Upper lobe of right lung (tissue), 1 donor: Measurements from ENCODE around the gene CCN2. TPM values are rescaled to one million over a fixed set of nuclear protein-coding genes. Genes with fewer than 3 reads are reported as not detected.

Experiments used
- ATAC-seq: fragments of 200-7000 bp; cut with Tn5 transposase; one replicate; pipeline ENCODE4 v1.9.1; 2020; ENCODE audit warnings: mild to moderate bottlenecking, moderate library complexity
- DNase-seq: peaks from one replicate; pipeline ENCODE4 v3.0.0-alpha.2; 2020
- H3K27ac ChIP-seq: fragments of 200-600 bp; one replicate; pipeline ENCODE4 v1.8.0; 2022
- H3K27me3 ChIP-seq: fragments of 200-600 bp; one replicate; pipeline ENCODE4 v1.8.0; 2022; ENCODE audit warnings: mild to moderate bottlenecking
- H3K36me3 ChIP-seq: fragments of 200-600 bp; one replicate; pipeline ENCODE4 v1.8.0; 2022
- H3K4me1 ChIP-seq: fragments of 200-600 bp; one replicate; pipeline ENCODE4 v1.8.0; 2022
- H3K4me3 ChIP-seq: fragments of 200-600 bp; one replicate; pipeline ENCODE4 v1.8.0; 2022; ENCODE audit warnings: mild to moderate bottlenecking
- H3K9me3 ChIP-seq: fragments of 200-600 bp; one replicate; pipeline ENCODE4 v1.8.0; 2022
- intact Hi-C: fragments of 100-400 bp; cut with DNase I; formaldehyde crosslinking; loops from one replicate; pipeline ENCODE4 v1.11.0; 2022
- total RNA-seq: library from RNA; stranded (reverse); fragmentation: NEBNext Ultra II Directional; extraction: Animal tissue kit (Norgen Biotek cat#: 25700); gene quantifications from one replicate; pipeline ENCODE4 v1.2.1, GENCODE V29; 2021
- TF ChIP-seq, protein P1 (sequence below): fragments of 200-600 bp; IDR thresholded peaks from one replicate; pipeline ENCODE4 v1.8.0; 2022; ENCODE audit warnings: antibody characterized with exemption
- donor health status: DM: no; HTN: yes; CAD: no; lungs with severe emphysema.

Gene CCN2
- total RNA-seq, 1 donor from 2014 or later, result 229 TPM

DNA sequence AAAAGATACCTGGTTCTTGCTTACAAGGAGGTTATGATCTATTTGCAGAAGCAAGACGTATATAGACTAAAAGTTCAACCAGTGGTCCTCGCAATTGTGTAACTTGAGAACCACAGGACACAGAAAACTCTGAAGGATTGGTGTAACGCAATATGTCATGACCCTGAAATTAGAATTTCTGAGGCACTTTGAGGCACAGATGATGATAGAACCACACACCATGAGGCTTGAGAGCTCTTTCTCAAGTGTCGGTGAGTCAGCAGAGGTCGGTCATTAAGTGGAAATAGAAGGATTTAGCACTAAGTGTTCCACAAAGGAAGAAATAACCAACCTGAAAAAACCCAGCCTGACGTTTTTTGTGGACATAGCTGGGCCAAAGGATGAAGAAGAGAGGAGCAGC, 15.3 kb upstream of the CCN2 start:
- Histone ChIP-seq H3K36me3 (no peaks in the 10 kb centered on the region), H3K4me3 (no peak overlapping the region), H3K27me3 (no peaks in the 10 kb centered on the region), H3K9me3 (no peaks in the 10 kb centered on the region), H3K27ac (no peak overlapping the region), H3K4me1 (no peaks in the 10 kb centered on the region)
- TF ChIP-seq, protein P1, sequence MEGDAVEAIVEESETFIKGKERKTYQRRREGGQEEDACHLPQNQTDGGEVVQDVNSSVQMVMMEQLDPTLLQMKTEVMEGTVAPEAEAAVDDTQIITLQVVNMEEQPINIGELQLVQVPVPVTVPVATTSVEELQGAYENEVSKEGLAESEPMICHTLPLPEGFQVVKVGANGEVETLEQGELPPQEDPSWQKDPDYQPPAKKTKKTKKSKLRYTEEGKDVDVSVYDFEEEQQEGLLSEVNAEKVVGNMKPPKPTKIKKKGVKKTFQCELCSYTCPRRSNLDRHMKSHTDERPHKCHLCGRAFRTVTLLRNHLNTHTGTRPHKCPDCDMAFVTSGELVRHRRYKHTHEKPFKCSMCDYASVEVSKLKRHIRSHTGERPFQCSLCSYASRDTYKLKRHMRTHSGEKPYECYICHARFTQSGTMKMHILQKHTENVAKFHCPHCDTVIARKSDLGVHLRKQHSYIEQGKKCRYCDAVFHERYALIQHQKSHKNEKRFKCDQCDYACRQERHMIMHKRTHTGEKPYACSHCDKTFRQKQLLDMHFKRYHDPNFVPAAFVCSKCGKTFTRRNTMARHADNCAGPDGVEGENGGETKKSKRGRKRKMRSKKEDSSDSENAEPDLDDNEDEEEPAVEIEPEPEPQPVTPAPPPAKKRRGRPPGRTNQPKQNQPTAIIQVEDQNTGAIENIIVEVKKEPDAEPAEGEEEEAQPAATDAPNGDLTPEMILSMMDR, result no peak
- intact Hi-C loops, result loop anchor here (5.0 kb wide), 1 partner anchor 156 kb away; no protein-coding TSS in a partner anchor
- no peak for DNase-seq
- ATAC-seq, result peak; percentile 85

DNA sequence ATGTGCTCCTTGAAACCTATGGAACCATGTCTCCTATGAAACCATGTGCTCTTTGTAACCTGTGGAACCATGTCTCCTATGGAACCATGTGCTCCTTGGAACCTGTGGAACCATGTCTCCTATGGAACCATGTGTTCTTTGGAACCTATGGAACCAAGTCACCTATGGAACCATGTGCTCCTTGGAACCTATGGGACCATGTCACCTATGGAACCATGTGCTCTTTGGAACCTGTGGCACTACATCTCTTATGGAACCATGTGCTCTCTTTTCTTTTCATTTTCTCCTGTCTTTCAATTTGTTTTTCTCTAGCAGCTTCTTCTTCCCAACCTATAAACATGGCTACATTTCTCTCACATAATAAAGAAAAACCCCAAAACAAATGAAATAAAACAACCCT, 11.9 kb upstream of the CCN2 start:
- TF ChIP-seq, protein P1, result no peak
- Histone ChIP-seq H3K27ac (no peak overlapping the region), H3K4me1 (no peaks in the 10 kb centered on the region), H3K9me3 (no peaks in the 10 kb centered on the region), H3K36me3 (no peaks in the 10 kb centered on the region), H3K27me3 (no peaks in the 10 kb centered on the region), H3K4me3 (no peak overlapping the region)
- no peak for DNase-seq
- intact Hi-C loops, result no loop called here
- no peak for ATAC-seq

DNA sequence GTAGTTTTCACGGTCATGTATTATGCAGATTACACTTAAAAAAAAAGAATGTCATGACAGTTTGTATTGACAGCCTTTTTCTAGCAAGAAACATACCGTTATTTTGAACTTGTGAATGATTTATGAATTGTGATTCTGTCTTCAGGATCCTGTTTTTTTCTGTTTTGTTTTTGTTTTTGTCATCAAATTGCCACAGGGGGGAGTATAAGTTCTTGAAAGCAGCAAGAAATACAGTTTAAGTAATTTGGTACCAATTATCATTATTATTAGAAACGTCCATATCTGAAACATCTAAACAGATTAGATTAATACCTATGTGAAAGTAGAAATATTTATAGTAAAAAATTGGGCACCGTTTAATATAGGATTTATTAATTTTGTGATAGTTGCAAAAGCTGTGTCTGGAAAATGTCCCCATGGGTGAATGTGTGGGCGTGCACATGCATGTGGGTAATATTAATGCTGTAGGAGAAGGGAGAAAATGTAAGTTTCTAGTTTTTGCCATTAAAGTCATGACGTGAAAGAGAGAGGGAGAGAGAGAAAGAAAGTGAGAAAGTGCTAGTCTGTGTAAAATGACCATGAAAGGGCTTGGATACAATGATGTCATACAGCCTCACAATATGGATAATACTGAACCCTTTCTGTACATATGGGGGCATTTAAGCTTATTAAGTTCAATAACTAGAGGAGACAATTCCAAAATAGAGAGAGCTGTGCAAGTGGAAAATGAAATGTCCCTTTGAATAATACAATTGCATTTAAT, 9.4 kb upstream of the CCN2 start:
- Histone ChIP-seq H3K36me3 (no peaks in the 10 kb centered on the region), H3K27ac (no peak overlapping the region), H3K27me3 (no peaks in the 10 kb centered on the region), H3K4me1 (no peaks in the 10 kb centered on the region), H3K4me3 (no peak overlapping the region), H3K9me3 (no peaks in the 10 kb centered on the region)
- ATAC-seq (no peak), DNase-seq (no peak)
- intact Hi-C loops, result no loop called here
- TF ChIP-seq, protein P1, result no peak

DNA sequence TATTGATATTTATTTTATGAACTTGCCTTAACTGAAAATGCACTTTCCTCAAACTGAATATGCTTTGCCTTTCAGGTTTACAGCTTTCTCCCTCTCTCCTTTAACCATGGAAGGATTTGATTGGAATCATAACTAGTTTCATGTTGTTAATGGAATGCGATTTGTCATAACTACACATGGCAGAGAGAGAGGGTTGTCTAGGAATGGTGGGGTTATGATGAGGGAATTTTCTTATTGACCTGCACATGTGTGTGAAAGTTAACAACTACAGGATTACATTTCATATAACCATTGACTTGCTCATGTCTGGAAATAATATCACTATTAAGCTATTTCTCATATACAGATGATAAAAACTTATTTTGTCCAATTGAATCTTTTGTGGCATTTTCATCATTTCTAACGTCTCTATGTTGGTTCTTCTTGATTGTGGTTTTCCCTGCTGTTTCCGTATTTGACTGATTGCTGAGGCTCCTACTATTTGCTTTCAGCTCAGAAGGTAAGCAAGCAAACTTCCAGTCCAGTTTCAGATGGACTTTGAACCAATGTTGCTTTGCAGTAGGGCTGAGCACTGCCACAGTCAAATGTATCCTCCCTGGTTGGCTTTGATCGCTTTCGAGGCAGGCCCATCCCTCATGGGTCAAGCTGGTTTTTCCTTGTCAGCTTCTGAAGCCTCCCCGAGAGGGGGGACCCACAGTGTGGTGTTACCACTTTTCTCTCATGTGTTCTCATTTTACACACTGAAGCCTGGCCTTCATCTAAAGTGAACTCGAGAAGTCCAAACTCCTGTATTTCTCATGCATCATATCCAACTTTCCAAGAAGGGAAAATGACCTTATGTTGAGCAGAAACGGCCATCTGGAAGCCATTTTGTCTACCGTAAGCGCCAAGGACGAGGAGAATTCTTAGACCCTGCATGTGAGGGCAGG, 7.6 kb upstream of the CCN2 start:
- no peaks in the 10 kb centered on the region for H3K36me3 ChIP-seq
- TF ChIP-seq, protein P1, result no peak
- no peak overlapping the region for H3K27ac ChIP-seq
- peaks cover 7% of the 10 kb centered on the region for H3K4me1 ChIP-seq
- H3K27me3 ChIP-seq, result no peaks in the 10 kb centered on the region
- no peaks in the 10 kb centered on the region for H3K9me3 ChIP-seq
- ATAC-seq (no peak), DNase-seq (no peak)
- intact Hi-C loops, result no loop called here
- no peak overlapping the region for H3K4me3 ChIP-seq

DNA sequence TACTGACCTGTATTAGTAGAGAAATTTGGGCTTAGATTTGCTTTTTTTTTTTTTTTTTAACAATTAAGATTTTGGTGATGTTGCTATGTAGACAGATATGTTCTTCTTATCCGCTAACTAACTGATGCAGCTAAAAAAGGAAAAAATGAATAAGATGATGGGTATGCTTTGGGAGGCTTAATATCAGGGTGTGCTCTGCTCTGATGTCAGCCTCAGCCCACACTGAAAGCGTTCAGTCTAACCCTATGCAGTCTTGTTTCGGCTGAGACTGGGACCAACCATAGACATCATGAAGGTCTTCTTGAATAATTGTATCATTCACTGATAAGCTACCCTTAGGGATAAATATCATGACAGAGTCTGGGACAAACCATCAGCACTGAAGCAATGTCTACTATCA, 6.9 kb upstream of the CCN2 start:
- Histone ChIP-seq H3K36me3 (no peaks in the 10 kb centered on the region), H3K9me3 (no peaks in the 10 kb centered on the region), H3K4me1 (peaks cover 12% of the 10 kb centered on the region), H3K27ac (no peak overlapping the region), H3K27me3 (no peaks in the 10 kb centered on the region), H3K4me3 (no peak overlapping the region)
- intact Hi-C loops, result no loop called here
- DNase-seq (no peak), ATAC-seq (no peak)
- TF ChIP-seq, protein P1, result no peak
